ENCODE results near the gene SRBD1.
"Not testable (repeated sequence)": the region's sequence is repeated elsewhere in the genome, so short reads cannot be mapped to it uniquely, and the experiment has no call there.

The SRBD1 gene

GRCh38 chr2:45426025-45426424 lies 185.0 kb downstream of the SRBD1 start:
- DNase-seq (ENCODE audit: low spot score), result not testable (repeated sequence)

GRCh38 chr2:45422921-45423320 lies 188.1 kb downstream of the SRBD1 start:
- DNase-seq (ENCODE audit: low spot score), result no peak

GRCh38 chr2:45418532-45418931 lies 192.5 kb downstream of the SRBD1 start:
- DNase-seq (ENCODE audit: low spot score), result no peak

- no peak for DNase-seq (ENCODE audit: low spot score)
Observed at GRCh38 chr2:45415534-45416123, 195.4 kb downstream of the SRBD1 start.

- peak; percentile 16 for DNase-seq (ENCODE audit: low spot score)
Observed at GRCh38 chr2:45412754-45413379, 198.2 kb downstream of the SRBD1 start.

- DNase-seq (ENCODE audit: low spot score), result no peak
Observed at GRCh38 chr2:45409677-45410076, 201.4 kb downstream of the SRBD1 start.

GRCh38 chr2:45406621-45407020 lies 204.4 kb downstream of the SRBD1 start:
- DNase-seq (ENCODE audit: low spot score), result no peak

- peak; percentile 22 for DNase-seq (ENCODE audit: low spot score)
Observed at GRCh38 chr2:45404807-45405297, 206.2 kb downstream of the SRBD1 start.

- DNase-seq (ENCODE audit: low spot score), result no peak
Observed at GRCh38 chr2:45403036-45403435, 208.0 kb downstream of the SRBD1 start.

- DNase-seq (ENCODE audit: low spot score), result no peak
Observed at GRCh38 chr2:45401431-45401922, 209.6 kb downstream of the SRBD1 start.

- DNase-seq (ENCODE audit: low spot score), result no peak
Observed at GRCh38 chr2:45399040-45399784, 211.9 kb downstream of the SRBD1 start.

- no peak for DNase-seq (ENCODE audit: low spot score)
Observed at GRCh38 chr2:45397292-45397691, 213.8 kb downstream of the SRBD1 start.

GRCh38 chr2:45396671-45397070 lies 214.4 kb downstream of the SRBD1 start:
- DNase-seq (ENCODE audit: low spot score), result no peak

- no peak for DNase-seq (ENCODE audit: low spot score)
Observed at GRCh38 chr2:45394842-45395241, 216.2 kb downstream of the SRBD1 start.

- DNase-seq (ENCODE audit: low spot score), result no peak
Observed at GRCh38 chr2:45394216-45394615, 216.9 kb downstream of the SRBD1 start.

- peak; percentile 17 for DNase-seq (ENCODE audit: low spot score)
Observed at GRCh38 chr2:45391866-45392265, 219.2 kb downstream of the SRBD1 start.

- DNase-seq (ENCODE audit: low spot score), result no peak
Observed at GRCh38 chr2:45390861-45391260, 220.2 kb downstream of the SRBD1 start.

GRCh38 chr2:45390441-45390840 lies 220.6 kb downstream of the SRBD1 start:
- DNase-seq (ENCODE audit: low spot score), result no peak

GRCh38 chr2:45388541-45389100 lies 222.4 kb downstream of the SRBD1 start:
- DNase-seq (ENCODE audit: low spot score), result no peak

GRCh38 chr2:45382744-45383143 lies 228.3 kb downstream of the SRBD1 start:
- no peak for DNase-seq (ENCODE audit: low spot score)

GRCh38 chr2:45380131-45380836 lies 230.8 kb downstream of the SRBD1 start:
- peak; percentile 46 for DNase-seq (ENCODE audit: low spot score)

Measured in AG20443 (cell line).